Measurements from ENCODE around the gene NPR2.

The NPR2 gene

GRCh38 chr9:35791297-35791921, at the start of gene NPR2:
NPR2 (plus strand) TSS chr9:35791591; CDS start chr9:35792409, 818 bp downstream.
- DNase-seq = no peak

GRCh38 chr9:35741740-35742139, 49.7 kb upstream of the NPR2 start:
- DNase-seq = peak; percentile 66

- peak; percentile 34 for DNase-seq
These were observed 47.9 kb upstream of the NPR2 start for GRCh38 chr9:35743452-35743851.

GRCh38 chr9:35743880-35744518, 47.4 kb upstream of the NPR2 start:
- DNase-seq = no peak

GRCh38 chr9:35745569-35745968, 45.8 kb upstream of the NPR2 start:
- no peak for DNase-seq

GRCh38 chr9:35746583-35746982, 44.8 kb upstream of the NPR2 start:
- DNase-seq = no peak

- peak; percentile 24 for DNase-seq
These were observed 43.0 kb upstream of the NPR2 start for GRCh38 chr9:35748242-35748857.

GRCh38 chr9:35748858-35749514, 42.4 kb upstream of the NPR2 start, which contains the start of the genes GBA2 and RGP1:
GBA2 (minus strand) TSS chr9:35749228; CDS start chr9:35748704, 524 bp downstream.
RGP1 (plus strand) TSS chr9:35749287; CDS start chr9:35749756, 469 bp downstream.
- DNase-seq = peak; percentile 83

- DNase-seq = peak; percentile 57
These were observed 41.7 kb upstream of the NPR2 start for GRCh38 chr9:35749515-35750255.

- DNase-seq = no peak
These were observed 41.2 kb upstream of the NPR2 start for GRCh38 chr9:35750256-35750531.

- no peak for DNase-seq
These were observed 37.9 kb upstream of the NPR2 start for GRCh38 chr9:35753466-35753865.

GRCh38 chr9:35754264-35754663, 37.1 kb upstream of the NPR2 start, which contains the start of gene MSMP:
MSMP (minus strand) TSS chr9:35754276; CDS start chr9:35754129, 147 bp downstream.
- no peak for DNase-seq

GRCh38 chr9:35755071-35755470, 36.3 kb upstream of the NPR2 start:
- DNase-seq = no peak

GRCh38 chr9:35756275-35757225, 34.8 kb upstream of the NPR2 start:
- peak; percentile 84 for DNase-seq

GRCh38 chr9:35757226-35757891, 34.0 kb upstream of the NPR2 start:
- DNase-seq = peak; percentile 74

- DNase-seq = peak; percentile 31
These were observed 33.5 kb upstream of the NPR2 start for GRCh38 chr9:35757892-35758275.

- DNase-seq = no peak
These were observed 32.8 kb upstream of the NPR2 start for GRCh38 chr9:35758475-35759050.

GRCh38 chr9:35759795-35760194, 31.6 kb upstream of the NPR2 start:
- no peak for DNase-seq

- DNase-seq = no peak
These were observed 30.7 kb upstream of the NPR2 start for GRCh38 chr9:35760651-35761050.

- DNase-seq = no peak
These were observed 28.2 kb upstream of the NPR2 start for GRCh38 chr9:35763181-35763580.

- DNase-seq = peak; percentile 40
These were observed 27.6 kb upstream of the NPR2 start for GRCh38 chr9:35763803-35764202.

Data from OCI-M1 (cell line).